SK-N-SH (cell line): ENCODE data around the gene SFXN4.
"Not testable (repeated sequence)": the region's sequence is repeated elsewhere in the genome, so short reads cannot be mapped to it uniquely, and the experiment has no call there.

Experiments
- CTCF ChIP-seq: fragments of 200-600 bp; sonication (generic); IDR thresholded peaks from 2 replicates; pipeline ENCODE4 v1.6.1; 2017; ENCODE audit warnings: antibody characterized with exemption, mild to moderate bottlenecking, moderate library complexity
- EP300 ChIP-seq, 2 experiments: IDR thresholded peaks; 2 replicates each; pipeline versions ENCODE4 v1.4.0 to v1.6.1; 2012; ENCODE audit warnings: borderline replicate concordance in 1 of 2, low read depth in 1 of 2, low read length in 1 of 2
- FOSL2 ChIP-seq: IDR thresholded peaks from 2 replicates; pipeline ENCODE4 v1.4.0; 2012; ENCODE audit warnings: low read depth, mild to moderate bottlenecking, moderate library complexity, borderline replicate concordance
- GABPA ChIP-seq: IDR thresholded peaks from 2 replicates; pipeline ENCODE4 v1.4.0; 2012; ENCODE audit warnings: low read depth, mild to moderate bottlenecking
- IRF3 ChIP-seq: fragments of 150-350 bp; IDR thresholded peaks from 2 replicates; pipeline ENCODE4 v1.6.1; 2016; ENCODE audit warnings: mild to moderate bottlenecking, low read depth, low read length
- POLR2AphosphoS5 ChIP-seq: IDR thresholded peaks from 2 replicates; pipeline ENCODE4 v1.6.1; 2012; ENCODE audit warnings: low read depth, low read length
- RCOR1 ChIP-seq: fragments of 150-350 bp; IDR thresholded peaks from 2 replicates; pipeline ENCODE4 v1.6.1; 2017; ENCODE audit warnings: antibody characterized with exemption, low read length
- SMC3 ChIP-seq: IDR thresholded peaks from 2 replicates; pipeline ENCODE4 v1.6.1; 2012; ENCODE audit warnings: low read depth, low read length, improper control_type of control experiment

GRCh38 chr10:119151601-119152000, 13.9 kb downstream of the SFXN4 start:
- TF ChIP-seq CTCF; IRF3; POLR2AphosphoS5; GABPA; EP300 (IDR thresholded peaks at IDR 0.05; ENCODE audit: borderline replicate concordance in 1 of 2, low read depth in 1 of 2, low read length in 1 of 2); RCOR1; FOSL2; SMC3: not testable (repeated sequence)
